Adrenal gland (tissue), 5 donors: ENCODE data around the gene OR8B8.

Source experiments
- CTCF ChIP-seq, 6 experiments: fragments of 450-650 bp in 4 of 6; fragments of 200-600 bp in 2 of 6; sonication (generic) in 1 of 6; IDR thresholded peaks; 1 replicate in 5 of 6; 2 replicates in 1 of 6; pipeline versions ENCODE4 v1.5.1 to v1.8.0; 2016 to 2021; ENCODE audit warnings: antibody characterized with exemption in 6 of 6, mild to moderate bottlenecking in 2 of 6, moderate library complexity in 1 of 6
- POLR2A ChIP-seq, 2 donors: fragments of 450-650 bp; IDR thresholded peaks; one replicate each; pipeline ENCODE4 v1.6.1; 2017; ENCODE audit warnings: antibody characterized with exemption in 2 of 2, mild to moderate bottlenecking in 2 of 2, moderate library complexity in 1 of 2
- donor health status: DM: no; HTN: no; CAD: no.

- TF ChIP-seq CTCF (IDR thresholded peaks at IDR 0.05) (no peak), POLR2A (IDR thresholded peaks at IDR 0.05) (no peak)
Measured at GRCh38 chr11:124467381-124467927, 22.0 kb upstream of the OR8B8 start.
